IPS-15b (cell line): ENCODE measurements around the gene PSD2.

ENCODE experiments used
- H3K27me3 ChIP-seq: one replicate; pipeline ENCODE4 v1.6.1; 2013; ENCODE audit warnings: low read length; ENCODE audit not compliant: control insufficient read depth, insufficient read depth
- H3K36me3 ChIP-seq: one replicate; pipeline ENCODE4 v1.6.1; 2013; ENCODE audit warnings: low read length; ENCODE audit not compliant: control insufficient read depth, insufficient read depth
- H3K4me1 ChIP-seq: one replicate; pipeline ENCODE4 v1.6.1; 2013; ENCODE audit warnings: mild to moderate bottlenecking, low read length; ENCODE audit not compliant: control insufficient read depth, insufficient read depth
- H3K4me3 ChIP-seq: one replicate; pipeline ENCODE4 v1.5.1; 2013; ENCODE audit warnings: low read depth, low read length
- H3K9ac ChIP-seq: one replicate; pipeline ENCODE4 v1.6.1; 2013; ENCODE audit warnings: low read depth, mild to moderate bottlenecking, low read length
- H3K9me3 ChIP-seq: one replicate; pipeline ENCODE4 v1.6.1; 2013; ENCODE audit warnings: mild to moderate bottlenecking, low read length; ENCODE audit not compliant: control insufficient read depth, insufficient read depth

Gene PSD2

GRCh38 chr5:139757727-139758509 lies 37.7 kb upstream of the PSD2 start:
- H3K36me3 ChIP-seq, result no peaks in the 10 kb centered on the region
- H3K9ac ChIP-seq, result no peak overlapping the region
- H3K4me3 ChIP-seq, result no peak overlapping the region
- no peaks in the 10 kb centered on the region for H3K4me1 ChIP-seq
- peaks cover 82% of the 10 kb centered on the region for H3K27me3 ChIP-seq
- H3K9me3 ChIP-seq, result no peaks in the 10 kb centered on the region

DNA sequence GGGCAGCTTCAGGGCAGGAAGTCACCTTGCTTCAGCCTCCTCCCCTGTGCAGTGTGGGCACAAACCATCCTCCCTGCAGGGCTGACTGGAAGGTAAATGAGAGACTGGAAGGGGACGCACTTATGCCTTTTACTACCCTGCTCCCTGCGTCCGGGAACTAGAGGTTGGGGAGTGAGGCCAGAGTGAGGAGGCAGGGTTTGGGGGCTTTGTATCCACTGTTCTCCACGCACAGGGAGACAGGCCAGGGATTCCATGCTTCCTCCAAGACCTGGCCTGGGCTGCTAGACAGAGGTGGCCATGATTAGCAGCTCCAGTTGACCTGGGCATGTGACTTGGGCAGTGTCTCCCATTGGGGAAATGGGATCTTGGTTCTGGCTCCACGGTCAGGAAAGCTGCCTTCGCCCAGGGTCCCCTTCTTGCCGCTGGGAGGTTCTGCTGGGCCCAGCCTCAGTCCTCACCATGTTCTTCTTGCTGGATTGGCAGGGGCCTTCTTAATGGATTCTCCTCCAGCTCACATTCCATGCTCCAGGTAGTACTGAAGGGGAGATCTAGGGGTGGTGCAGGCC lies 37.0 kb upstream of the PSD2 start:
- Histone ChIP-seq H3K9ac (no peak overlapping the region), H3K36me3 (no peaks in the 10 kb centered on the region), H3K9me3 (no peaks in the 10 kb centered on the region), H3K4me1 (peaks cover 4% of the 10 kb centered on the region), H3K27me3 (peaks cover 82% of the 10 kb centered on the region), H3K4me3 (no peak overlapping the region)

DNA sequence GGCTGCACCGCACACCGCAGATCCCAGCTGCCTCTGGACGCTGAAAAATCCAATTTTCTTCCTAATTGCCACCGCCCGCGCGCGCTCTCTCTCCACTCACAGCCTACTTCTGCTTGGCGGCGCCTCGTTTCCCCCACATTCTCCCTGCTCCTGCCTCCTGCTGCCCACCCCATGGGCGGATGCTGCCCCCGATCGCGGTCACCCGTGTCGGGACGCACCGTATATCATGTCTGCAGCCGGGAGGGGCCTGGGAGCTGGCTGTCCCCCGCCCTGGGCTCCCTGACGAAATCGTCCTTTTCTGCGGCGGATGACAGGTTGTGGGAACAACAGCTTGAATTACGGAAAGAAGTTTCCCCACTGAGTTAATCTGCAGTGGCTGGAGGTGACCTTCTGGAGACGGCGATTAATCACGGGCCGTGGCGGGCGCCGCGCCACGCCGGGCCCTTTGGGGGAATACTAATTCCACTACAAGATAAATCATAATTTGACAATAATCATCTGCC lies 36.3 kb upstream of the PSD2 start:
- no peaks in the 10 kb centered on the region for H3K36me3 ChIP-seq
- peaks cover 7% of the 10 kb centered on the region for H3K4me1 ChIP-seq
- peaks cover 85% of the 10 kb centered on the region for H3K27me3 ChIP-seq
- no peak overlapping the region for H3K9ac ChIP-seq
- H3K4me3 ChIP-seq, result no peak overlapping the region
- H3K9me3 ChIP-seq, result no peaks in the 10 kb centered on the region

GRCh38 chr5:139760066-139761056 lies 35.2 kb upstream of the PSD2 start:
- Histone ChIP-seq H3K9me3 (no peaks in the 10 kb centered on the region), H3K36me3 (no peaks in the 10 kb centered on the region), H3K27me3 (peaks cover 83% of the 10 kb centered on the region), H3K9ac (no peak overlapping the region), H3K4me3 (no peak overlapping the region), H3K4me1 (peaks cover 13% of the 10 kb centered on the region)

DNA sequence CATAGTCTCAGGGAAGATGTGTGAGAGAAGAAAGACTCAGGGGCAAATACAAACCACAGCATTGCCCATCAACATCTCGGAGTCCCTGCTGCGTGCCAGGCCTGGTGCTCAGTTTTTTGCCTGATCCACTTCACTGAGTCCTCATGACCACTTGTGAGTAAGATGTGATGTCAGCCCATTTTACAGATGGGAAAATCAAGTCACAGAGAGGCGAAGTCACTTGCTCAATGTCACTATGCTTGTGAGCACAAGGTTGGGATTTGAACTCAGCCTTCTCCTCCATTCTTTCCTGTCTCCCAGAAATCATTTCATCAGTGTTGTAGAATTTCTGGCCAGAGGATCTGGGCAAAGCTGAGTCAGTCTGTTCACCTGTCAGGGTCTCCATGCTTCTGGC lies 34.6 kb upstream of the PSD2 start:
- Histone ChIP-seq H3K9ac (no peak overlapping the region), H3K4me3 (no peak overlapping the region), H3K27me3 (peaks cover 80% of the 10 kb centered on the region), H3K36me3 (no peaks in the 10 kb centered on the region), H3K4me1 (peaks cover 13% of the 10 kb centered on the region), H3K9me3 (no peaks in the 10 kb centered on the region)

GRCh38 chr5:139761501-139761900 lies 34.1 kb upstream of the PSD2 start:
- Histone ChIP-seq H3K36me3 (no peaks in the 10 kb centered on the region), H3K9ac (no peak overlapping the region), H3K9me3 (no peaks in the 10 kb centered on the region), H3K27me3 (peaks cover 81% of the 10 kb centered on the region), H3K4me3 (no peak overlapping the region), H3K4me1 (peaks cover 13% of the 10 kb centered on the region)

- Histone ChIP-seq H3K36me3 (no peaks in the 10 kb centered on the region), H3K4me1 (peaks cover 13% of the 10 kb centered on the region), H3K9me3 (no peaks in the 10 kb centered on the region), H3K27me3 (peaks cover 71% of the 10 kb centered on the region), H3K4me3 (no peak overlapping the region), H3K9ac (no peak overlapping the region)
These were observed 32.9 kb upstream of the PSD2 start for GRCh38 chr5:139762615-139763170.

DNA sequence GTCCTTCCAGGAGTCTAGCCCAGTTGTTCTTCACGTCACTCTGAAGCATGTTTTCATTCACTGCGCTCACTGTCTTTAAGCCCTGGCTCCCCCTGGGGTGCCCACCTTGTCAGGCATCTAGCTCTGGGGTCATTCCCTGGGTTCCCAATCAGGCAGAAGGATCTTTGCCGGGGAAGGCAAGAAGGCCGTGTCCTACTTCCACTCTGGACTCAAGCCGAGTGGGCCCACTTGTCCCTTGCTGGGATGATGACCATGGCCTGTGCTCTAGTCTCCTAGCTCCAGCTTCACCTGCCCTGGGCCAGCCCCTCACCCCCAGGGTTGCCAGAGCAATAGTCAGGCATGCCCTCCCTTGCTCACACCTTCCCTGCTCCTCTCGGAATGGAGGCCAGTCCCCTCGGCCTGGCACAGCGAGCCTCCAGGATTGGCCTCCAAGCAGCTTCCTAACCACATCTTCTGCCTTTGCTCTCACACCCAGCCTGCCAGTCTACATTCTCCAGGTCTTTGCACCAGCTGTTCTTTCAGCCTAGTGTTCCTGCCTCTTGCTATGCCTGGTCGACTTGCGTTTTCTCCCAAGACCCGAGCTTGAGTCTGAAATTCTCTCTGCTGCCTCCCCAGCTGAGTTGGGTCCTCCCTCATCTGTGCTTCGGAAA lies 32.2 kb upstream of the PSD2 start:
- Histone ChIP-seq H3K4me3 (peak overlapping the region; percentile 13), H3K9ac (no peak overlapping the region)

GRCh38 chr5:139763930-139764791 lies 31.4 kb upstream of the PSD2 start:
- Histone ChIP-seq H3K9me3 (no peaks in the 10 kb centered on the region), H3K9ac (no peak overlapping the region), H3K36me3 (no peaks in the 10 kb centered on the region), H3K4me3 (peak overlapping the region; percentile 13), H3K4me1 (peaks cover 13% of the 10 kb centered on the region), H3K27me3 (peaks cover 57% of the 10 kb centered on the region)

More for the DNA sequence above, 32.2 kb upstream of the PSD2 start:
- Histone ChIP-seq H3K4me1 (peaks cover 13% of the 10 kb centered on the region), H3K9me3 (no peaks in the 10 kb centered on the region), H3K27me3 (peaks cover 64% of the 10 kb centered on the region), H3K36me3 (no peaks in the 10 kb centered on the region)

DNA sequence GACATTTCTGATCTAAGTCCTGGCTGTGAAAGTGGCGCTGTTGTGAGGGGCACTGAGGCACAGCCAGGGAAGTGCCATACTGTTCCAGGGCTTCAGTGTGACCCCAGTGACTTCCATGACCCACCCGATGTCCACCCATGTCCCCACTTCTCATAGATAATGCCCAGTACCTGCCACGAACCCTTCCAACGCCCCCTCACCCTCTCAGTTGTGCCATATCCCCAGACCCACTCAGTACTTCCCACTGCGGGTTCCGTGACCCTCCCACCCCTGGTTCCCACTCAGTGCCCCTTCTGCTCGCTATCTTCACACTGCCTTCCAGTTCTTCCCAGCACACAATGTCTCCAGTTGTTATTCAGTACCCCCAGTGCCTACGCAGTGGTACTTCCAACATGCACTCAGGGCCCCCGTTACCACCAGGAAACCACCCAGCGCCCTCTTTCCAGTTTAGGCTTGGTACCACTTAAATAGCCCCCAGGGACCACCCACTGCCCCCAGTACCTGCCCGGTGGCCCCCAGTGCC lies 30.7 kb upstream of the PSD2 start:
- Histone ChIP-seq H3K9ac (no peak overlapping the region), H3K27me3 (peaks cover 54% of the 10 kb centered on the region), H3K4me1 (peaks cover 13% of the 10 kb centered on the region), H3K9me3 (no peaks in the 10 kb centered on the region), H3K36me3 (no peaks in the 10 kb centered on the region), H3K4me3 (peak overlapping the region; percentile 13)
